HCT116 (cell line): Measurements from ENCODE around the gene SLC44A1.

Experiments
- CTCF ChIP-seq, 3 experiments: fragments of 200-600 bp in 1 of 3; sonication (generic) in 1 of 3; IDR thresholded peaks in 2 of 3; conservative IDR thresholded peaks in 1 of 3; 2 replicates each; pipeline ENCODE4 v1.5.1; 2012 to 2017; ENCODE audit warnings: low read depth in 2 of 3, low read length in 2 of 3, antibody characterized with exemption in 1 of 3, borderline replicate concordance in 1 of 3, control low read depth in 1 of 3, mild to moderate bottlenecking in 1 of 3, mixed read lengths in 1 of 3, mixed run types in 1 of 3, moderate library complexity in 1 of 3; ENCODE audit not compliant: insufficient read depth in 1 of 3
- EGR1 ChIP-seq: IDR thresholded peaks from 2 replicates; pipeline ENCODE4 v1.6.1; 2012; ENCODE audit warnings: low read depth
- ELF1 ChIP-seq: IDR thresholded peaks from 2 replicates; pipeline ENCODE4 v1.6.1; 2012; ENCODE audit warnings: low read depth, borderline replicate concordance
- EZH2phosphoT487 ChIP-seq: fragments of 200-600 bp; IDR thresholded peaks from 2 replicates; pipeline ENCODE4 v1.6.1; 2018; ENCODE audit warnings: antibody characterized with exemption, borderline replicate concordance
- JUND ChIP-seq: IDR thresholded peaks from 2 replicates; pipeline ENCODE4 v1.6.1; 2012
- POLR2A ChIP-seq: IDR thresholded peaks from 2 replicates; pipeline ENCODE4 v1.7.0; 2011; ENCODE audit warnings: borderline replicate concordance; ENCODE audit not compliant: insufficient read depth, insufficient read length; ENCODE audit errors: extremely low read depth
- POLR2AphosphoS5 ChIP-seq: IDR thresholded peaks from 2 replicates; pipeline ENCODE4 v1.6.1; 2011; ENCODE audit warnings: mild to moderate bottlenecking, low read depth, low read length, moderate library complexity
- RAD21 ChIP-seq: IDR thresholded peaks from 2 replicates; pipeline ENCODE4 v1.6.1; 2012; ENCODE audit warnings: low read depth, mild to moderate bottlenecking
- REST ChIP-seq: IDR thresholded peaks from 2 replicates; pipeline ENCODE4 v1.6.1; 2012; ENCODE audit warnings: low read depth
- SIN3A ChIP-seq: IDR thresholded peaks from 2 replicates; pipeline ENCODE4 v1.6.1; 2012; ENCODE audit warnings: low read depth
- SP1 ChIP-seq: IDR thresholded peaks from 2 replicates; pipeline ENCODE4 v1.6.1; 2012; ENCODE audit warnings: low read depth
- SRF ChIP-seq: IDR thresholded peaks from 2 replicates; pipeline ENCODE4 v1.6.1; 2012; ENCODE audit warnings: low read depth
- TCF7L2 ChIP-seq: IDR thresholded peaks from 2 replicates; pipeline ENCODE4 v1.7.0; 2011; ENCODE audit warnings: borderline replicate concordance, inconsistent platforms; ENCODE audit not compliant: insufficient read depth, insufficient read length; ENCODE audit errors: extremely low read depth
- ZBTB33 ChIP-seq: IDR thresholded peaks from 2 replicates; pipeline ENCODE4 v1.6.1; 2011; ENCODE audit warnings: mild to moderate bottlenecking, low read length, moderate library complexity; ENCODE audit not compliant: insufficient replicate concordance; ENCODE audit errors: extremely low read depth

- TF ChIP-seq SRF (no peak), ELF1 (no peak), POLR2AphosphoS5 (no peak), CTCF (IDR thresholded peaks at IDR 0.05 in 2 of 3, conservative IDR thresholded peaks at IDR 0.05 in 1 of 3; ENCODE audit: borderline replicate concordance in 1 of 3, insufficient read depth in 1 of 3, low read depth in 2 of 3, low read length in 2 of 3) (no peak), RAD21 (no peak), SP1 (no peak), EZH2phosphoT487 (no peak), JUND (no peak), POLR2A (no peak), SIN3A (no peak), ZBTB33 (no peak), REST (no peak), TCF7L2 (no peak), EGR1 (no peak)
These were observed 10.6 kb upstream of the SLC44A1 start for GRCh38 chr9:105233873-105234272.
